HepG2 (cell line): Measurements from ENCODE around the gene MAVS. TPM values are rescaled to one million over a fixed set of nuclear protein-coding genes. Genes with fewer than 3 reads are reported as not detected.

ENCODE experiments used
- BHLHE40 ChIP-seq: IDR thresholded peaks from 2 replicates; pipeline ENCODE4 v1.6.1; 2011; ENCODE audit warnings: low read length, improper control_type of control experiment
- FOXM1 ChIP-seq: sonication (generic); formaldehyde crosslinking; IDR thresholded peaks from 2 replicates; pipeline ENCODE4 v1.5.0; 2020; ENCODE audit warnings: missing genetic modification reagents
- KDM5B ChIP-seq: sonication (generic); formaldehyde crosslinking; IDR thresholded peaks from 2 replicates; pipeline ENCODE4 v1.4.0; 2020; ENCODE audit warnings: missing genetic modification reagents, mild to moderate bottlenecking, borderline replicate concordance
- NCOA5 ChIP-seq: sonication (generic); formaldehyde crosslinking; IDR thresholded peaks from 2 replicates; pipeline ENCODE4 v1.4.0; 2020; ENCODE audit warnings: missing genetic modification reagents
- NR3C1 ChIP-seq: sonication (generic); formaldehyde crosslinking; IDR thresholded peaks from 2 replicates; pipeline ENCODE4 v1.4.0; 2020; ENCODE audit warnings: missing genetic modification reagents
- TFAP4 ChIP-seq: sonication (generic); IDR thresholded peaks from 2 replicates; pipeline ENCODE4 v1.6.1; 2016; ENCODE audit warnings: low read depth, borderline replicate concordance
- ZNF33A ChIP-seq: sonication (generic); formaldehyde crosslinking; IDR thresholded peaks from 2 replicates; pipeline ENCODE4 v1.5.1; 2020; ENCODE audit warnings: missing genetic modification reagents, mild to moderate bottlenecking, moderate library complexity, borderline replicate concordance
- ZNF556 ChIP-seq: sonication (generic); formaldehyde crosslinking; IDR thresholded peaks from 2 replicates; pipeline ENCODE4 v1.4.0; 2020; ENCODE audit warnings: mild to moderate bottlenecking, missing genetic modification reagents, borderline replicate concordance
- ZNF747 ChIP-seq: sonication (generic); formaldehyde crosslinking; IDR thresholded peaks from 2 replicates; pipeline ENCODE4 v1.8.1; 2023; ENCODE audit warnings: missing genetic modification reagents, mild to moderate bottlenecking, borderline replicate concordance
- ZNF839 ChIP-seq: sonication (generic); formaldehyde crosslinking; IDR thresholded peaks from 2 replicates; pipeline ENCODE4 v1.4.0; 2020; ENCODE audit warnings: missing genetic modification reagents, mild to moderate bottlenecking, borderline replicate concordance
- ZSCAN31 ChIP-seq: sonication (generic); formaldehyde crosslinking; IDR thresholded peaks from 2 replicates; pipeline ENCODE4 v1.5.0; 2020; ENCODE audit warnings: low read depth, mild to moderate bottlenecking, missing genetic modification reagents
- polyA plus RNA-seq, 8 experiments: library from polyadenylated mRNA; depleted of rRNA in 3 of 8; stranded (reverse) in 7 of 8; unstranded in 1 of 8; fragments of >200 nt; fragmentation: Illumina TruSeq in 4 of 8; extraction: Trizol in 4 of 8; gene quantifications; 2 replicates each; pipeline versions ENCODE4 v1.2.1 to v1.2.3, GENCODE V29; 2011 to 2016; ENCODE audit warnings: low read depth in 4 of 8, missing spikeins in 1 of 8, mixed read lengths in 1 of 8; ENCODE audit not compliant: insufficient read depth in 1 of 8
- total RNA-seq, 5 experiments: library from RNA; depleted of rRNA; stranded (reverse); fragments of >200 nt; fragmentation: Illumina TruSeq; extraction: Trizol; gene quantifications; 2 replicates each; pipeline ENCODE4 v1.2.3, GENCODE V29; 2016; ENCODE audit warnings: low read depth in 1 of 5
- TF ChIP-seq, protein P1 (sequence below): IDR thresholded peaks from 2 replicates; pipeline ENCODE4 v1.6.1; 2016; ENCODE audit warnings: missing compliant biosample characterization, missing genetic modification reagents, borderline replicate concordance
- TF ChIP-seq, protein P2 (sequence below): fragments of 450-650 bp; IDR thresholded peaks from 2 replicates; pipeline ENCODE4 v1.6.1; 2017
- TF ChIP-seq, protein P3 (sequence below): sonication (generic); formaldehyde crosslinking; IDR thresholded peaks from 2 replicates; pipeline ENCODE4 v1.4.0; 2020; ENCODE audit warnings: low read depth, missing genetic modification reagents
- TF ChIP-seq, protein P4 (sequence below): sonication (generic); formaldehyde crosslinking; IDR thresholded peaks from 2 replicates; pipeline ENCODE4 v1.4.0; 2020; ENCODE audit warnings: mild to moderate bottlenecking, missing genetic modification reagents
- TF ChIP-seq, protein P5 (sequence below): sonication (generic); formaldehyde crosslinking; IDR thresholded peaks from 2 replicates; pipeline ENCODE4 v1.8.1; 2023; ENCODE audit warnings: missing genetic modification reagents, mild to moderate bottlenecking, borderline replicate concordance

MAVS gene
- total and polyA plus RNA-seq, 2 of the 13 experiments (the other 11 are each of a cell fraction or from before 2014, with no cell fraction given), result 27.3 to 36.6 TPM

DNA sequence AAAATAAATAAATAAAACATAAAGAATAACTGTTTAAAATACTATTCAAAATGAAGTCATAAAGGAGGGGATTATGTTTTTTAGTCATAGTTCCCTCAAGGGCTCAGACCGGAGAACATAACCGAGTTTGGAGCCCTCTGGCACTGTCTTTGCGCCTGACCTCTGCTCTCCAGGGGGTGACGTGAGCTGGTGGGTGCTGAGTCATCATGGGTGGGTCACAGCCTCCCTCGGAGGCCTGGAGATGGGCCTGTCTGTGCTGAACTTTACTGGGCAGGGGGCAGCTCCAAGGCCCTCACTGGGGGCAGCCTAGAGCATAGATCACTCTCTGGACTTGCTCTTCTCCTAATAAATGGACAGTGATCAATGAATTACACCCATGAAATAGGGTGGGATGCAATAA, 3.1 kb upstream of the MAVS start (continued):
- TF ChIP-seq, protein P1, sequence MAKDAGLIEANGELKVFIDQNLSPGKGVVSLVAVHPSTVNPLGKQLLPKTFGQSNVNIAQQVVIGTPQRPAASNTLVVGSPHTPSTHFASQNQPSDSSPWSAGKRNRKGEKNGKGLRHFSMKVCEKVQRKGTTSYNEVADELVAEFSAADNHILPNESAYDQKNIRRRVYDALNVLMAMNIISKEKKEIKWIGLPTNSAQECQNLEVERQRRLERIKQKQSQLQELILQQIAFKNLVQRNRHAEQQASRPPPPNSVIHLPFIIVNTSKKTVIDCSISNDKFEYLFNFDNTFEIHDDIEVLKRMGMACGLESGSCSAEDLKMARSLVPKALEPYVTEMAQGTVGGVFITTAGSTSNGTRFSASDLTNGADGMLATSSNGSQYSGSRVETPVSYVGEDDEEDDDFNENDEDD (CRISPR knock-in tag), result no peak
- no peak for TF ChIP-seq ZNF747
- TF ChIP-seq KDM5B (CRISPR knock-in tag), result no peak; the same call in 1 of the 2 replicates
- TF ChIP-seq, protein P2, sequence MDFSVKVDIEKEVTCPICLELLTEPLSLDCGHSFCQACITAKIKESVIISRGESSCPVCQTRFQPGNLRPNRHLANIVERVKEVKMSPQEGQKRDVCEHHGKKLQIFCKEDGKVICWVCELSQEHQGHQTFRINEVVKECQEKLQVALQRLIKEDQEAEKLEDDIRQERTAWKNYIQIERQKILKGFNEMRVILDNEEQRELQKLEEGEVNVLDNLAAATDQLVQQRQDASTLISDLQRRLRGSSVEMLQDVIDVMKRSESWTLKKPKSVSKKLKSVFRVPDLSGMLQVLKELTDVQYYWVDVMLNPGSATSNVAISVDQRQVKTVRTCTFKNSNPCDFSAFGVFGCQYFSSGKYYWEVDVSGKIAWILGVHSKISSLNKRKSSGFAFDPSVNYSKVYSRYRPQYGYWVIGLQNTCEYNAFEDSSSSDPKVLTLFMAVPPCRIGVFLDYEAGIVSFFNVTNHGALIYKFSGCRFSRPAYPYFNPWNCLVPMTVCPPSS, result no peak
- no peak for TF ChIP-seq TFAP4
- TF ChIP-seq ZNF556 (CRISPR knock-in tag), result no peak
- TF ChIP-seq, protein P3, sequence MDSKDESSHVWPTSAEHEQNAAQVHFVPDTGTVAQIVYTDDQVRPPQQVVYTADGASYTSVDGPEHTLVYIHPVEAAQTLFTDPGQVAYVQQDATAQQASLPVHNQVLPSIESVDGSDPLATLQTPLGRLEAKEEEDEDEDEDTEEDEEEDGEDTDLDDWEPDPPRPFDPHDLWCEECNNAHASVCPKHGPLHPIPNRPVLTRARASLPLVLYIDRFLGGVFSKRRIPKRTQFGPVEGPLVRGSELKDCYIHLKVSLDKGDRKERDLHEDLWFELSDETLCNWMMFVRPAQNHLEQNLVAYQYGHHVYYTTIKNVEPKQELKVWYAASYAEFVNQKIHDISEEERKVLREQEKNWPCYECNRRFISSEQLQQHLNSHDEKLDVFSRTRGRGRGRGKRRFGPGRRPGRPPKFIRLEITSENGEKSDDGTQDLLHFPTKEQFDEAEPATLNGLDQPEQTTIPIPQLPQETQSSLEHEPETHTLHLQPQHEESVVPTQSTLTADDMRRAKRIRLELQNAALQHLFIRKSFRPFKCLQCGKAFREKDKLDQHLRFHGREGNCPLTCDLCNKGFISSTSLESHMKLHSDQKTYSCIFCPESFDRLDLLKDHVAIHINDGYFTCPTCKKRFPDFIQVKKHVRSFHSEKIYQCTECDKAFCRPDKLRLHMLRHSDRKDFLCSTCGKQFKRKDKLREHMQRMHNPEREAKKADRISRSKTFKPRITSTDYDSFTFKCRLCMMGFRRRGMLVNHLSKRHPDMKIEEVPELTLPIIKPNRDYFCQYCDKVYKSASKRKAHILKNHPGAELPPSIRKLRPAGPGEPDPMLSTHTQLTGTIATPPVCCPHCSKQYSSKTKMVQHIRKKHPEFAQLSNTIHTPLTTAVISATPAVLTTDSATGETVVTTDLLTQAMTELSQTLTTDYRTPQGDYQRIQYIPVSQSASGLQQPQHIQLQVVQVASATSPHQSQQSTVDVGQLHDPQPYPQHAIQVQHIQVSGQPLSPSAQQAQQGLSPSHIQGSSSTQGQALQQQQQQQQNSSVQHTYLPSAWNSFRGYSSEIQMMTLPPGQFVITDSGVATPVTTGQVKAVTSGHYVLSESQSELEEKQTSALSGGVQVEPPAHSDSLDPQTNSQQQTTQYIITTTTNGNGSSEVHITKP, result peak; percentile 91
- TF ChIP-seq BHLHE40, result no peak
- TF ChIP-seq ZNF33A, result no peak
- no peak for TF ChIP-seq NCOA5
- TF ChIP-seq FOXM1 (CRISPR knock-in tag), result no peak
- TF ChIP-seq ZNF839 (CRISPR knock-in tag), result no peak
- TF ChIP-seq, protein P4, sequence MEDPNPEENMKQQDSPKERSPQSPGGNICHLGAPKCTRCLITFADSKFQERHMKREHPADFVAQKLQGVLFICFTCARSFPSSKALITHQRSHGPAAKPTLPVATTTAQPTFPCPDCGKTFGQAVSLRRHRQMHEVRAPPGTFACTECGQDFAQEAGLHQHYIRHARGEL (CRISPR knock-in tag), result no peak
- no peak for TF ChIP-seq ZSCAN31
- TF ChIP-seq, protein P5, sequence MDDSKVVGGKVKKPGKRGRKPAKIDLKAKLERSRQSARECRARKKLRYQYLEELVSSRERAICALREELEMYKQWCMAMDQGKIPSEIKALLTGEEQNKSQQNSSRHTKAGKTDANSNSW, result no peak
- TF ChIP-seq NR3C1, result no peak
